ENCODE results near the gene RNF220.

DNA sequence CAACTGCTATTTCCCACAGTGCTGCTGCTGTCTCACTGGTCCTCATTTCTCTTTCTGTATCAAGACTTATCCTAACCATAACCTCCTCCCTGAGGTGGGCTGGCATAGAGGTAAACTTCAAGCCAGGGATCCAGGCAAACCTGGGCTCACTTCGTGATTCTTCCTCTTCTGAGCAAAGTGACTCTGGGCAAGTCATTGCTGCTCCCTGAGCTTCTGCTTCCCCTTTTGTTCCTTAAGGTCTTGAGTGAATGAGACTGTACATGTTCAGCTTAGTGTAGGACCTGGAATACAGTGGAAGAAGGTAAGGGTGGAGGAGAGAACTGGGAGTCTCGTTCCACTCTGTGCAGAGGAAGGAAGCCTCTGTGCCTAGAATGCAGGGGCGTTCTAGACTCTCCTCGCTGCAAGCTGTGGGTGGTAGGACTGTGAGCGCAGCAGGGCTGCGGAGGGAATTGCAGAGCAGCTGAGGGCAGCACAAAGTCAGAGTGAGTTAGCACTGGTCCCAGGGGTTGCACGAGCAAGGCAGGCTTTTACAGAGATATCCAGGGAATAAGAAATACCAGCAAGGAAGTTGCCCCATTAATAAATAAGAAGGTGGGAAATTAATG lies 38.6 kb upstream of the RNF220 start:
- no peak for TF ChIP-seq POLR2A (IDR thresholded peaks at IDR 0.05)
- TF ChIP-seq, protein P1, sequence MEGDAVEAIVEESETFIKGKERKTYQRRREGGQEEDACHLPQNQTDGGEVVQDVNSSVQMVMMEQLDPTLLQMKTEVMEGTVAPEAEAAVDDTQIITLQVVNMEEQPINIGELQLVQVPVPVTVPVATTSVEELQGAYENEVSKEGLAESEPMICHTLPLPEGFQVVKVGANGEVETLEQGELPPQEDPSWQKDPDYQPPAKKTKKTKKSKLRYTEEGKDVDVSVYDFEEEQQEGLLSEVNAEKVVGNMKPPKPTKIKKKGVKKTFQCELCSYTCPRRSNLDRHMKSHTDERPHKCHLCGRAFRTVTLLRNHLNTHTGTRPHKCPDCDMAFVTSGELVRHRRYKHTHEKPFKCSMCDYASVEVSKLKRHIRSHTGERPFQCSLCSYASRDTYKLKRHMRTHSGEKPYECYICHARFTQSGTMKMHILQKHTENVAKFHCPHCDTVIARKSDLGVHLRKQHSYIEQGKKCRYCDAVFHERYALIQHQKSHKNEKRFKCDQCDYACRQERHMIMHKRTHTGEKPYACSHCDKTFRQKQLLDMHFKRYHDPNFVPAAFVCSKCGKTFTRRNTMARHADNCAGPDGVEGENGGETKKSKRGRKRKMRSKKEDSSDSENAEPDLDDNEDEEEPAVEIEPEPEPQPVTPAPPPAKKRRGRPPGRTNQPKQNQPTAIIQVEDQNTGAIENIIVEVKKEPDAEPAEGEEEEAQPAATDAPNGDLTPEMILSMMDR (IDR thresholded peaks at IDR 0.05) = no peak

Measured in uterus (tissue), 2 donors.